Thymus (tissue), 11 donors: ENCODE results near the gene MID1. TPM values are rescaled to one million over a fixed set of nuclear protein-coding genes. Genes with fewer than 3 reads are reported as not detected.

Source experiments
- DNase-seq, 9 donors: peaks; one replicate each; pipeline ENCODE4 v3.0.0-alpha.2; 2013; ENCODE audit warnings: low spot score in 9 of 9, low read depth in 6 of 9, missing footprints in 1 of 9
- H3K27ac ChIP-seq, 2 donors: one replicate each; pipeline ENCODE4 v1.5.1; 2013; ENCODE audit warnings: control low read depth in 1 of 2, low read depth in 1 of 2, low read length in 1 of 2, mild to moderate bottlenecking in 1 of 2, moderate library complexity in 1 of 2
- H3K27me3 ChIP-seq, 2 donors: one replicate each; pipeline ENCODE4 v1.5.1; 2013; ENCODE audit warnings: low read length in 1 of 2; ENCODE audit not compliant: control insufficient read depth in 2 of 2, insufficient read depth in 1 of 2
- H3K36me3 ChIP-seq, 2 donors: one replicate each; pipeline ENCODE4 v1.5.1; 2013; ENCODE audit warnings: low read length in 1 of 2, mild to moderate bottlenecking in 1 of 2, moderate library complexity in 1 of 2; ENCODE audit not compliant: control insufficient read depth in 2 of 2, insufficient read depth in 2 of 2
- H3K4me1 ChIP-seq, 2 donors: one replicate each; pipeline ENCODE4 v1.5.1; 2013; ENCODE audit warnings: low read length in 2 of 2; ENCODE audit not compliant: control insufficient read depth in 2 of 2, insufficient read depth in 2 of 2
- H3K4me3 ChIP-seq, 2 donors: one replicate each; pipeline ENCODE4 v1.5.1; 2013; ENCODE audit warnings: low read length in 2 of 2, control low read depth in 1 of 2, mild to moderate bottlenecking in 1 of 2
- H3K9me3 ChIP-seq, 2 donors: one replicate each; pipeline ENCODE4 v1.5.1; 2013; ENCODE audit warnings: low read length in 1 of 2, mild to moderate bottlenecking in 1 of 2; ENCODE audit not compliant: control insufficient read depth in 2 of 2, insufficient read depth in 1 of 2
- WGBS: extraction: QIAGEN DNeasy Blood & Tissue Kit; methylation state at CpG from one replicate; pipeline ENCODE4 v1.1.7; 2013; 5-methylcytosine and 5-hydroxymethylcytosine counted together
- polyA plus RNA-seq: library from polyadenylated mRNA; stranded (reverse); fragments of 200-250 nt; gene quantifications from one replicate; pipeline ENCODE4 v1.2.3, GENCODE V29; 2013
- total RNA-seq: library from RNA; stranded (reverse); fragments of 120-200 nt; gene quantifications from one replicate; pipeline ENCODE4 v1.2.4, GENCODE V29; 2013
- donor health status: healthy.

MID1 gene
- total and polyA plus RNA-seq, 2 donors = 1.4 to 2.1 TPM

DNA sequence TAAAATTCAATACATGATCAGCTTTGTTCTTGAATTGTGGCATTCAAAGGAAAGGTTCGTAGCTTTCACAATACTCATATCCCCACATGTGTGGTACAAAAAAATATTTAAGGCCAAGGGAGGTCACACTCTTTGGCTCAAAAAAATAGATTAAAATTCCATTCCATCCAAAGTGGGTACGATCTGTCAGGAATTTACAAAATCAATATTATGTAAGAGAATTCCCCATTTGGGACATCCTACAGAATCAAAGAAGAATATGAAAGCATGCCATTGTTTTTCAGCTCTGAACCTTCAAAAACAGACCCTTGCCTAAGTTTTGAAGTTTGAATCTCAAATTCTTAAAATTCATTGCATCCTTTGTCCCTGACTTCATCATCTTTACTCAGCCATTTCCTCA, 85.8 kb downstream of the MID1 start:
- H3K4me3 ChIP-seq = no peak overlapping the region
- H3K9me3 ChIP-seq = no peaks in the 10 kb centered on the region
- H3K27ac ChIP-seq = no peak overlapping the region
- H3K36me3 ChIP-seq = no peaks in the 10 kb centered on the region
- no peak for DNase-seq
- WGBS = 96% methylated on average over 2 of the region's 2 CpGs
- H3K4me1 ChIP-seq = no peaks in the 10 kb centered on the region
- H3K27me3 ChIP-seq = no peaks in the 10 kb centered on the region

DNA sequence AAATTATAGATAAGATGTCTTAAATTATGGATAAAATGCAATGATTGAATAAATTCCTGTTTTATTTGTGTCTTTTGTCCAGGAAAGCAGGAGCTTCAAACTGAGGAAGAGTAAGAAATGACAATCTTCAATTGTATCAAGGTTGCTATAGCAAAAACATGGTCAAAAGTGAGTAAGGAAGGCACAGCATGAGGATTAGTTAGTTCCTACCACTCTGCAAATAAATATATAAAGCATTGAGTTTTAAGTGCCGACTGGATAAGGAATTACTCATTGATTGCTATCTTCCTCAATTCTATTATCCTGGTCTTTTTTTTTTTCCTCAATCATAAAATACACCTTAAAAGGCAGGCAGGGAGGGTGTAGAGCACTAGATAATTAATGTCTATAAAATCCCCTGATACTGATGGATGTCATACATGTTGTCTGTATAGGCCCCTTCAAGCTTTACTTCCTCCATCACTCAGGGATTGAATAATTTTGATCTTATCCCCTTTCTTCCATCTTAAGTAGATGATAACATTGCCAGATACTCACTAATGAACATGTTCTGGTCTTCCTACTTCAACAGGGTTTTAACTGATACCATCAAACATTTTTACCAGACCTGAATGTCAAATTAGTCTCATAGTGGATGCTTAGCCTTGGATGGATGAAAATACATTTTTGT, 86.6 kb downstream of the MID1 start:
- no peak for DNase-seq
- no peaks in the 10 kb centered on the region for H3K4me1 ChIP-seq
- no peak overlapping the region for H3K4me3 ChIP-seq
- H3K27ac ChIP-seq = no peak overlapping the region
- WGBS = 100% methylated on average over 1 of the region's 1 CpG
- no peaks in the 10 kb centered on the region for H3K36me3 ChIP-seq
- H3K9me3 ChIP-seq = no peaks in the 10 kb centered on the region
- no peaks in the 10 kb centered on the region for H3K27me3 ChIP-seq

- H3K27me3 ChIP-seq = no peaks in the 10 kb centered on the region
- H3K4me3 ChIP-seq = no peak overlapping the region
- H3K4me1 ChIP-seq = no peaks in the 10 kb centered on the region
- 95% methylated on average over 1 of the region's 1 CpG for WGBS
- H3K27ac ChIP-seq = no peak overlapping the region
- H3K36me3 ChIP-seq = no peaks in the 10 kb centered on the region
- no peaks in the 10 kb centered on the region for H3K9me3 ChIP-seq
- no peak for DNase-seq
Observed at GRCh38 chrX:10531927-10532326, 88.5 kb downstream of the MID1 start.

- no peak overlapping the region for H3K27ac ChIP-seq
- H3K4me3 ChIP-seq = no peak overlapping the region
- no peaks in the 10 kb centered on the region for H3K4me1 ChIP-seq
- no peaks in the 10 kb centered on the region for H3K27me3 ChIP-seq
- WGBS = 85% methylated on average over 4 of the region's 4 CpGs
- no peaks in the 10 kb centered on the region for H3K9me3 ChIP-seq
- no peak for DNase-seq
- no peaks in the 10 kb centered on the region for H3K36me3 ChIP-seq
Observed at GRCh38 chrX:10529344-10529743, 91.0 kb downstream of the MID1 start.

DNA sequence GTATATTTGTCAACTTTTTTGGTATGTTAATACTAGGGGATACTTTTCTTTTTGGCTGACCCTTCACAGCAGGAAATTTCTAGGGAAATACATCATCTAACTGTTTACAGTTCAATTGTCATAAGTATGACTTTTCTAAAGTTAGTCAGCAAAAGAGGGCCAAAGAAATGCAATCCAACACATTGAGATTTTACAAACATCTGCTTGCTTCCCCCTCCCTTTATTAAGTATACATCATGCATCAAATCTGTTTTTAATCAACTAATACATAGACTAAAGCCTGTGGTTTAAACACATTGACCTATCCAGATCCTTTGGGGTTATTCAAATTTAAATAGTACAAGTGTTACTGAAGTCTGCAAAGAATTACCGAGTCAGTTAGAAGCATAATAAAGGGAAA, 93.9 kb downstream of the MID1 start:
- Histone ChIP-seq H3K27me3 (no peaks in the 10 kb centered on the region), H3K4me1 (no peaks in the 10 kb centered on the region), H3K36me3 (no peaks in the 10 kb centered on the region), H3K4me3 (no peak overlapping the region), H3K27ac (no peak overlapping the region), H3K9me3 (no peaks in the 10 kb centered on the region)
- 97% methylated on average over 1 of the region's 1 CpG for WGBS
- no peak for DNase-seq

- H3K4me3 ChIP-seq = no peak overlapping the region
- H3K27ac ChIP-seq = no peak overlapping the region
- 92% methylated on average over 6 of the region's 6 CpGs for WGBS
- no peaks in the 10 kb centered on the region for H3K27me3 ChIP-seq
- H3K4me1 ChIP-seq = no peaks in the 10 kb centered on the region
- no peaks in the 10 kb centered on the region for H3K9me3 ChIP-seq
- DNase-seq = no peak
- H3K36me3 ChIP-seq = no peaks in the 10 kb centered on the region
Observed at GRCh38 chrX:10525381-10526120, 94.8 kb downstream of the MID1 start.

- Histone ChIP-seq H3K27ac (no peak overlapping the region), H3K27me3 (no peaks in the 10 kb centered on the region), H3K9me3 (no peaks in the 10 kb centered on the region), H3K36me3 (no peaks in the 10 kb centered on the region), H3K4me1 (no peaks in the 10 kb centered on the region), H3K4me3 (no peak overlapping the region)
- WGBS = 95% methylated on average over 1 of the region's 1 CpG
- no peak for DNase-seq
Observed at GRCh38 chrX:10524578-10524977, 95.8 kb downstream of the MID1 start.

- Histone ChIP-seq H3K4me3 (no peak overlapping the region), H3K27ac (no peak overlapping the region), H3K4me1 (no peaks in the 10 kb centered on the region), H3K36me3 (no peaks in the 10 kb centered on the region), H3K9me3 (no peaks in the 10 kb centered on the region), H3K27me3 (no peaks in the 10 kb centered on the region)
- DNase-seq = no peak
Observed at GRCh38 chrX:10519761-10520160, 100.6 kb downstream of the MID1 start.

DNA sequence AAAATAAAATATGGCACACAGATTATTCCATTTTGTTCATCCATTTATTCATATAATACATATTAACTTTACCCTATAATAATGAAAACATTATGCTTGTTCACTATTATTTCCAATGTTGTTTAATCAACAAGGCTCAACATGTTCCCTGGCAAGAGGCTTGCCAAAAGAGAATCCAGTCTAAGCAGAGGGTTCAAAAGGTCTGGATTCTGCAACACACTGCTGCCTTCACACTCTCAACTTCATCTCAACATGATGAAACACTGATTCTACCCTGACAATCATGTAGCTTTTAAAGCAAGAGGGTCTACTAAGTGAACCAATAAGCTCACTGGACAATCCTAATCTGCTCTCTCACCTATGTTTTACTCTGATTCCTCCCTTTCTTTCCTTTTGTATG, 101.1 kb downstream of the MID1 start:
- no peaks in the 10 kb centered on the region for H3K4me1 ChIP-seq
- H3K9me3 ChIP-seq = no peaks in the 10 kb centered on the region
- no peaks in the 10 kb centered on the region for H3K27me3 ChIP-seq
- no peak overlapping the region for H3K4me3 ChIP-seq
- H3K27ac ChIP-seq = no peak overlapping the region
- DNase-seq = no peak
- H3K36me3 ChIP-seq = no peaks in the 10 kb centered on the region
